ENCODE results near the gene TESPA1. TPM values are rescaled to one million over a fixed set of nuclear protein-coding genes. Genes with fewer than 3 reads are reported as not detected.

The TESPA1 gene
- total RNA-seq, 1 experiment from 2014 or later = not detected

- intact Hi-C loops (cut with micrococcal nuclease; ENCODE audit: unreplicated experiment) = no loop called here
These were observed 943 bp downstream of the TESPA1 start for GRCh38 chr12:54983536-54984101.

GRCh38 chr12:54981796-54982195, 2.8 kb downstream of the TESPA1 start:
- POLR2A ChIA-PET (ENCODE audit: unreplicated experiment) = no interaction called here
- BruUV-seq (replicated peaks) = no TSS peak
- TF ChIP-seq EZH2 (IDR thresholded peaks at IDR 0.05; ENCODE audit: low read depth) = no peak
- TF ChIP-seq CTCF (conservative IDR thresholded peaks at IDR 0.05) = no peak
- Histone ChIP-seq H4K20me1 (ENCODE audit: insufficient read depth) (no peaks in the 10 kb centered on the region), H3K4me2 (no peak overlapping the region), H2AFZ (no peak overlapping the region), H3K27ac (no peak overlapping the region), H3K36me3 (ENCODE audit: low read depth) (no peaks in the 10 kb centered on the region), H3K27me3 (ENCODE audit: insufficient read depth, low read depth) (peaks cover 81% of the 10 kb centered on the region), H3F3A (ENCODE audit: insufficient read depth, low read depth) (no peaks in the 10 kb centered on the region), H3K4me1 (replicated peaks; ENCODE audit: insufficient read depth) (no peaks in the 10 kb centered on the region), H3K4me3 (no peak overlapping the region), H3K9me2 (ENCODE audit: insufficient read depth) (no peaks in the 10 kb centered on the region), H3K9me3 (ENCODE audit: insufficient read depth, low read depth) (no peaks in the 10 kb centered on the region), H3K79me2 (ENCODE audit: low read depth) (no peaks in the 10 kb centered on the region)
- DNase-seq = no peak
- CTCF ChIA-PET = no interaction called here
- intact Hi-C loops (cut with micrococcal nuclease; ENCODE audit: unreplicated experiment) = no loop called here

More at GRCh38 chr12:54983536-54984101, 943 bp downstream of the TESPA1 start:
- CTCF ChIA-PET = no interaction called here
- no peaks in the 10 kb centered on the region for H3F3A ChIP-seq (ENCODE audit: insufficient read depth, low read depth)
- POLR2A ChIA-PET (ENCODE audit: unreplicated experiment) = no interaction called here
- H3K9me2 ChIP-seq (ENCODE audit: insufficient read depth) = no peaks in the 10 kb centered on the region
- H3K27ac ChIP-seq = no peak overlapping the region
- no peak for TF ChIP-seq CTCF (conservative IDR thresholded peaks at IDR 0.05)
- H4K20me1 ChIP-seq (ENCODE audit: insufficient read depth) = no peaks in the 10 kb centered on the region
- H3K4me1 ChIP-seq (replicated peaks; ENCODE audit: insufficient read depth) = no peaks in the 10 kb centered on the region
- no peak for DNase-seq
- H3K4me3 ChIP-seq = no peak overlapping the region
- H3K4me2 ChIP-seq = no peak overlapping the region
- BruUV-seq (replicated peaks) = no TSS peak
- H2AFZ ChIP-seq = no peak overlapping the region
- peaks cover 71% of the 10 kb centered on the region for H3K27me3 ChIP-seq (ENCODE audit: insufficient read depth, low read depth)
- no peaks in the 10 kb centered on the region for H3K9me3 ChIP-seq (ENCODE audit: insufficient read depth, low read depth)
- no peaks in the 10 kb centered on the region for H3K79me2 ChIP-seq (ENCODE audit: low read depth)
- no peaks in the 10 kb centered on the region for H3K36me3 ChIP-seq (ENCODE audit: low read depth)

GRCh38 chr12:54980341-54980740, 4.2 kb downstream of the TESPA1 start:
- Histone ChIP-seq H3K4me1 (replicated peaks; ENCODE audit: insufficient read depth) (no peaks in the 10 kb centered on the region), H3K4me2 (no peak overlapping the region), H3F3A (ENCODE audit: insufficient read depth, low read depth) (no peaks in the 10 kb centered on the region), H3K79me2 (ENCODE audit: low read depth) (no peaks in the 10 kb centered on the region), H3K4me3 (no peak overlapping the region), H3K36me3 (ENCODE audit: low read depth) (no peaks in the 10 kb centered on the region), H2AFZ (no peak overlapping the region), H4K20me1 (ENCODE audit: insufficient read depth) (no peaks in the 10 kb centered on the region), H3K27ac (no peak overlapping the region), H3K9me2 (ENCODE audit: insufficient read depth) (no peaks in the 10 kb centered on the region), H3K27me3 (ENCODE audit: insufficient read depth, low read depth) (peaks cover 82% of the 10 kb centered on the region), H3K9me3 (ENCODE audit: insufficient read depth, low read depth) (no peaks in the 10 kb centered on the region)
- intact Hi-C loops (cut with micrococcal nuclease; ENCODE audit: unreplicated experiment) = no loop called here
- CTCF ChIA-PET = no interaction called here
- no TSS peak for BruUV-seq (replicated peaks)
- no peak for DNase-seq
- POLR2A ChIA-PET (ENCODE audit: unreplicated experiment) = no interaction called here
- TF ChIP-seq CTCF (conservative IDR thresholded peaks at IDR 0.05) (no peak), EZH2 (IDR thresholded peaks at IDR 0.05; ENCODE audit: low read depth) (no peak)
